ENCODE data around the gene SMAD2.
A peak's percentile ranks its signal among the peaks of the same experiment; 100 is the strongest.

The SMAD2 gene

GRCh38 chr18:47930199-47930930, at the start of gene SMAD2:
SMAD2 (minus strand) TSS chr18:47930659; CDS start chr18:47896756, 33,903 bp downstream.
- peak; percentile 92 for DNase-seq (ENCODE audit: low spot score)
- no peak for TF ChIP-seq CTCF (IDR thresholded peaks at IDR 0.05; ENCODE audit: extremely low read depth, missing control alignments)

GRCh38 chr18:47979611-47980200, 49.2 kb upstream of the SMAD2 start:
- no peak for DNase-seq (ENCODE audit: low spot score)
- no peak for TF ChIP-seq CTCF (IDR thresholded peaks at IDR 0.05; ENCODE audit: extremely low read depth, missing control alignments)

- no peak for DNase-seq (ENCODE audit: low spot score)
- TF ChIP-seq CTCF (IDR thresholded peaks at IDR 0.05; ENCODE audit: extremely low read depth, missing control alignments), result no peak
Observed at GRCh38 chr18:47978603-47979002, 48.1 kb upstream of the SMAD2 start.

GRCh38 chr18:47978141-47978540, 47.7 kb upstream of the SMAD2 start:
- DNase-seq (ENCODE audit: low spot score), result no peak
- no peak for TF ChIP-seq CTCF (IDR thresholded peaks at IDR 0.05; ENCODE audit: extremely low read depth, missing control alignments)

- DNase-seq (ENCODE audit: low spot score), result no peak
- no peak for TF ChIP-seq CTCF (IDR thresholded peaks at IDR 0.05; ENCODE audit: extremely low read depth, missing control alignments)
Observed at GRCh38 chr18:47975701-47976100, 45.2 kb upstream of the SMAD2 start.

GRCh38 chr18:47975105-47975504, 44.6 kb upstream of the SMAD2 start:
- DNase-seq (ENCODE audit: low spot score), result no peak
- no peak for TF ChIP-seq CTCF (IDR thresholded peaks at IDR 0.05; ENCODE audit: extremely low read depth, missing control alignments)

GRCh38 chr18:47970664-47971531, 40.4 kb upstream of the SMAD2 start:
- DNase-seq (ENCODE audit: low spot score), result peak; percentile 55
- TF ChIP-seq CTCF (IDR thresholded peaks at IDR 0.05; ENCODE audit: extremely low read depth, missing control alignments), result no peak

Measured in GM20000 (cell line).